HG03045 (cell line): ENCODE results near the gene EPDR1.

Source experiments
- ATAC-seq: cut with Tn5 transposase; IDR thresholded peaks from one replicate; pipeline ENCODE4 v1.9.1; 2021; ENCODE audit warnings: mild to moderate bottlenecking, moderate library complexity; ENCODE audit not compliant: unreplicated experiment

The EPDR1 gene

DNA sequence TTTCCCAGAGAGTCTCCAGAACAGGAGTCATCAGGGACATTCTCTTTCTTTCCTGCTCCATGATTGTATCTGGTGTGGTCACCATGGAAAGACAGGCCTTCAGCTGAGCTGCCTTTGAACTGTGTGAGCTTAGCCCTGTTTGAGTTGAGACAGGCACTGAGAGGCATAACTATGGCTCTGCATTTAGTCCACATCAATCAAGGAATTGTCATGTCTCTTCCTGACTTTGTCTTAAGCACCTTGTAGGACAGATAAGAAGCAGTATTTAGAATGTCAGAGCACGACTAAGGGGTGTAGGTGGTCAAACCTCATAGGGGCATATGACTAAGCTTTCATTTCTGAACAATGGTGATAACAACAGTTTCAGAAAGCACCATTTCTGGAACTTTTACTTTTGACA is 53.5 kb downstream of the EPDR1 start:
- ATAC-seq = no peak

DNA sequence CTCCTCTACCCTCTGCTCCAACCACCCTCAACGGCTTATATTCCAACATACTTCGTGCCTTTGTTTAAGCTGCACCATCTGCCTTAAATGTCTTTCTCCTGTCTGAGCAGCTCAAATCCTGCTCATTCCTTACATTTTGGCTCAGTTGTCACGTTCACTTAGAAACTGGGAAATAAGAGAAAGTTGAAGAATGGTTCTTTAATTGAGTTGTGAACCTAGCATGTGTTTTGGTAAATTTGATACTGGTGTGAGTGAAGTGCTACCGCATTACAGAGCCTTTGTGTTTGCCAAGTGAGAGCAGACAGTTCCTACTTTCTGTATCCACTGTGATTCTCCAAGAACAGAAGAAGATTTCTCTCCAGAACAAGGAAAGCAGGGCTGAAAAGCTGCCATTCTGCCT is 54.3 kb downstream of the EPDR1 start:
- ATAC-seq = no peak

GRCh38 chr7:37977243-37977642 is 56.8 kb downstream of the EPDR1 start:
- ATAC-seq = no peak

DNA sequence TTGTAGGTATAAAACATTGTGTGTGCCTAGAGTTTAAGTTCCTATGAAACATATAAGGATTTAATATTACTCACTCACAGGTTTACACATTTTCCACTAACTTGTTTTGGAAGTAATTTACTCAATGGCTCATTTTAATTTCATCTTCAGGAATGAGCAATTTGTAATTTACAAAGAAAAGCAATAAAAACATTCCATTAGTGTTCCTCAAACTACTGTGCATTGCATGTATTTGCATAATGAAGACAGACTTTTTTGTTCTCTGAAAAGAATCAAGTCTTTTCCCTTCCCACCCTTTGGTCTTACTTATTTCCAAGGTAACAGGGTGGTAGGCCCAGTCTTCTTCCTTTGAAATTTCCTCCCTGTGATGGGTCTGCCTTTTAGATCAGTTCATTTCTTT is 61.2 kb downstream of the EPDR1 start:
- no peak for ATAC-seq

- ATAC-seq = no peak
Measured at GRCh38 chr7:37982423-37982822, 62.0 kb downstream of the EPDR1 start.

GRCh38 chr7:37984750-37985390 is 64.4 kb downstream of the EPDR1 start:
- no peak for ATAC-seq

DNA sequence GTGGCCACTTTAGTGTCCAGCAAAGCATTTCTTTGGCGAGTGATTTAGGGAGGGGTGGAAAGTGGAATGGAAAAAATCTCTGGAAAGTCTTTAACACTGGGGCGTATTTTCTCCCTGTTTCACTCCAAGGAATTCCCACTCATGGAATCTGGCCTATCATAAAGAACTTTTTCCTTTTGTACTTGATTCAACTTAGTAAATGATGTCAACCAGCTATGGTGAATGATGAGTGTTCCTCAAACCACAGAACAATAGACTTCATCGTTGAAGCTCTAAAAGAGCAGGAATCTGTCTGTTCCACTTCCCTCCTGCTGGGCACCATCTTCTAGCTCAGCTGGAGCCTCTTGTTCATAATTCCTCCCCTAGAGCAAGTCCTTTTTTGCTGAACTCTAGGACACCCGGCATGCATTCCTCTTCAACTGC is 66.5 kb downstream of the EPDR1 start:
- ATAC-seq = no peak

DNA sequence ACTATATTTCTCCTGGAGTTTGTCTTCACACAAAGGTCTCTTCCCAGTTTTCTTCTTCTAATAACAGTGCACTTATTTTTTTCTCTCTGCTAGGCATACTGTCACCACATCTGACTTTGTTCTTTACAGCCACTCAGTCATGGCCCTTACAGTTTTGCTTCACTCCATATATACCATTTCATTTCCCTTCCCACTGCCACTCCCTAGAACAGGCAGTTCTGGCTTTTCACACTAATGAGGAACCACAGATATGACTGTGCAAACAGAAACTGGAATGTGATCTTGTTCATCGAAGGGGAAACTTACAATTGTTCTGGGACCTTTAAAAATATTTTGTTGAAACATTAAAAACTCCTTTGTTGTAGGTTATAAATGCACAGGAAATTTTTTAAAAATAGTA is 67.3 kb downstream of the EPDR1 start:
- ATAC-seq = no peak

GRCh38 chr7:37988721-37989650 is 68.5 kb downstream of the EPDR1 start:
- no peak for ATAC-seq

GRCh38 chr7:37990337-37990736 is 69.9 kb downstream of the EPDR1 start:
- ATAC-seq = no peak

GRCh38 chr7:37993060-37993501 is 72.6 kb downstream of the EPDR1 start:
- no peak for ATAC-seq

DNA sequence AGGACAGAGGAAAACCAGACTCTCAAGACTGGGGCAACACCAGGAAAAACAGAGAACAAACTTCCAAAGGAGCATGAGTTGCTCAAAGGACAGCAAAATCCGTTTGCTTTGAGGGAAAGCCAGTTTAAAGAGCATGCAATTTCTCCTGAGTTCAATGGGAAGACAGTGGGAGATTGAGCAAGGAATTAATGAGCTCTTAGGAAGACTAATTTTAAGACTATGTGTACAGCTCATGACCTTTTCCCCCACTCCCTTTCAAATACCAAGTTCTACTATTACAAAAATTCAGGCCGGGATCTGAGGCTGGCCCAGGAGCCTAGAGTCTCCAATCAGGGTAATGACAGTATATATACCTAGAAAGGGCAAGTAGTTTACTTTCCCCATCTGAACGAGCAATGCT is 79.2 kb downstream of the EPDR1 start:
- no peak for ATAC-seq

- no peak for ATAC-seq
Measured at GRCh38 chr7:38000272-38000671, 79.8 kb downstream of the EPDR1 start.
